ENCODE results near the gene TBC1D5.
"Not testable (repeated sequence)": the region's sequence is repeated elsewhere in the genome, so short reads cannot be mapped to it uniquely, and the experiment has no call there.

The TBC1D5 gene

GRCh38 chr3:17639765-17640164 is 102.7 kb downstream of the TBC1D5 start:
- DNase-seq: no peak

- DNase-seq: no peak
These were observed 103.2 kb downstream of the TBC1D5 start for GRCh38 chr3:17639257-17639656.

- no peak for DNase-seq
These were observed 104.1 kb downstream of the TBC1D5 start for GRCh38 chr3:17638356-17638755.

GRCh38 chr3:17635675-17636074 is 106.8 kb downstream of the TBC1D5 start:
- not testable (repeated sequence) for DNase-seq

GRCh38 chr3:17634964-17635363 is 107.5 kb downstream of the TBC1D5 start:
- no peak for DNase-seq

- DNase-seq: no peak
These were observed 108.2 kb downstream of the TBC1D5 start for GRCh38 chr3:17634201-17634600.

GRCh38 chr3:17632401-17633100 is 109.9 kb downstream of the TBC1D5 start:
- DNase-seq: no peak

- DNase-seq: no peak
These were observed 110.8 kb downstream of the TBC1D5 start for GRCh38 chr3:17631609-17632008.

- no peak for DNase-seq
These were observed 113.0 kb downstream of the TBC1D5 start for GRCh38 chr3:17629400-17629799.

GRCh38 chr3:17626395-17626794 is 116.0 kb downstream of the TBC1D5 start:
- no peak for DNase-seq

GRCh38 chr3:17625133-17625532 is 117.3 kb downstream of the TBC1D5 start:
- DNase-seq: no peak

- no peak for DNase-seq
These were observed 119.0 kb downstream of the TBC1D5 start for GRCh38 chr3:17623464-17623863.

GRCh38 chr3:17619968-17620367 is 122.5 kb downstream of the TBC1D5 start:
- no peak for DNase-seq

- DNase-seq: not testable (repeated sequence)
These were observed 129.4 kb downstream of the TBC1D5 start for GRCh38 chr3:17613017-17613416.

GRCh38 chr3:17607905-17608304 is 134.5 kb downstream of the TBC1D5 start:
- DNase-seq: no peak

- DNase-seq: no peak
These were observed 136.5 kb downstream of the TBC1D5 start for GRCh38 chr3:17605934-17606333.

GRCh38 chr3:17605032-17605431 is 137.4 kb downstream of the TBC1D5 start:
- DNase-seq: no peak

GRCh38 chr3:17602126-17602525 is 140.3 kb downstream of the TBC1D5 start:
- DNase-seq: no peak

- DNase-seq: no peak
These were observed 149.5 kb downstream of the TBC1D5 start for GRCh38 chr3:17592956-17593355.

- no peak for DNase-seq
These were observed 152.0 kb downstream of the TBC1D5 start for GRCh38 chr3:17590465-17590864.

GRCh38 chr3:17589888-17590287 is 152.5 kb downstream of the TBC1D5 start:
- DNase-seq: no peak

- no peak for DNase-seq
These were observed 154.0 kb downstream of the TBC1D5 start for GRCh38 chr3:17588422-17588821.

- no peak for DNase-seq
These were observed 156.8 kb downstream of the TBC1D5 start for GRCh38 chr3:17585394-17586325.

- DNase-seq: no peak
These were observed 158.4 kb downstream of the TBC1D5 start for GRCh38 chr3:17584066-17584465.
